WTC11 (cell line): ENCODE results near the gene PKIG. TPM values are rescaled to one million over a fixed set of nuclear protein-coding genes. Genes with fewer than 3 reads are reported as not detected.

ENCODE experiments used
- ATAC-seq: fragments of 200-7000 bp; cut with Tn5 transposase; 2 replicates; pipeline ENCODE4 v1.10.0; 2021; ENCODE audit warnings: mild to moderate bottlenecking, moderate library complexity
- CTCF ChIA-PET: fragments of 300-600 bp; sonication (Branson Sonifier 250); formaldehyde crosslinking; loops from one replicate; lab custom pipeline; 2021; ENCODE audit warnings: antibody characterized with exemption; lab: Charles Lee
- POLR2A ChIA-PET: fragments of 350-600 bp; sonication (Branson Sonifier 250); formaldehyde crosslinking; loops from one replicate; lab custom pipeline; 2021; ENCODE audit warnings: antibody characterized with exemption; lab: Charles Lee
- DNase-seq: peaks from one replicate; pipeline ENCODE4 v3.0.0; 2021; ENCODE audit warnings: low spot score
- H3K27ac Mint-ChIP-seq: 2 replicates; pipeline ENCODE4 v1.8.0; 2021; ENCODE audit warnings: mixed read lengths
- H3K27me3 Mint-ChIP-seq: 2 replicates; pipeline ENCODE4 v1.8.0; 2021; ENCODE audit warnings: low read depth, mild to moderate bottlenecking, moderate library complexity, mixed read lengths
- H3K36me3 Mint-ChIP-seq: 2 replicates; pipeline ENCODE4 v1.8.0; 2021; ENCODE audit warnings: mixed read lengths
- H3K4me1 Mint-ChIP-seq: 2 replicates; pipeline ENCODE4 v1.8.0; 2022; ENCODE audit warnings: mixed read lengths
- H3K4me3 Mint-ChIP-seq: 2 replicates; pipeline ENCODE4 v1.8.0; 2021; ENCODE audit warnings: mild to moderate bottlenecking, moderate library complexity, mixed read lengths
- H3K9me3 Mint-ChIP-seq: 2 replicates; pipeline ENCODE4 v1.8.0; 2021; ENCODE audit warnings: mixed read lengths
- AFF4 ChIP-seq: sonication (generic); formaldehyde crosslinking; IDR thresholded peaks from 2 replicates; pipeline ENCODE4 v1.8.1; 2023; ENCODE audit warnings: mild to moderate bottlenecking, missing genetic modification reagents, borderline replicate concordance
- ATF1 ChIP-seq: sonication (generic); formaldehyde crosslinking; IDR thresholded peaks from 2 replicates; pipeline ENCODE4 v1.8.1; 2023; ENCODE audit warnings: mild to moderate bottlenecking, moderate library complexity, missing genetic modification reagents
- ATF2 ChIP-seq: sonication (generic); formaldehyde crosslinking; IDR thresholded peaks from 2 replicates; pipeline ENCODE4 v1.8.1; 2022; ENCODE audit warnings: low read depth, missing genetic modification reagents, borderline replicate concordance
- ATF6 ChIP-seq: sonication (generic); formaldehyde crosslinking; IDR thresholded peaks from 2 replicates; pipeline ENCODE4 v1.8.1; 2023; ENCODE audit warnings: mild to moderate bottlenecking, missing genetic modification reagents
- CBFB ChIP-seq: sonication (generic); formaldehyde crosslinking; IDR thresholded peaks from 2 replicates; pipeline ENCODE4 v1.8.1; 2022; ENCODE audit warnings: mild to moderate bottlenecking, low read depth, missing genetic modification reagents
- E2F1 ChIP-seq: sonication (generic); formaldehyde crosslinking; IDR thresholded peaks from 2 replicates; pipeline ENCODE4 v1.8.0; 2022; ENCODE audit warnings: mild to moderate bottlenecking, missing genetic modification reagents
- FOXK1 ChIP-seq: sonication (generic); formaldehyde crosslinking; IDR thresholded peaks from 2 replicates; pipeline ENCODE4 v1.8.0; 2022; ENCODE audit warnings: mild to moderate bottlenecking, moderate library complexity, missing genetic modification reagents
- JUN ChIP-seq: sonication (generic); formaldehyde crosslinking; IDR thresholded peaks from 2 replicates; pipeline ENCODE4 v1.8.0; 2023; ENCODE audit warnings: mild to moderate bottlenecking, missing genetic modification reagents
- NFATC4 ChIP-seq: fragments of 250-450 bp; sonication (Bioruptor Pico); IDR thresholded peaks from 2 replicates; pipeline ENCODE4 v1.9.0; 2021; ENCODE audit warnings: mild to moderate bottlenecking
- PRRX2 ChIP-seq: fragments of 250-450 bp; sonication (Bioruptor Pico); IDR thresholded peaks from 2 replicates; pipeline ENCODE4 v1.8.0; 2021; ENCODE audit warnings: mild to moderate bottlenecking
- RELA ChIP-seq: sonication (generic); formaldehyde crosslinking; IDR thresholded peaks from 2 replicates; pipeline ENCODE4 v1.8.1; 2022; ENCODE audit warnings: missing genetic modification reagents, mild to moderate bottlenecking, borderline replicate concordance
- STAT6 ChIP-seq: sonication (generic); formaldehyde crosslinking; conservative IDR thresholded peaks from 2 replicates; pipeline ENCODE4 v1.8.1; 2023; ENCODE audit warnings: mild to moderate bottlenecking, low read depth, missing genetic modification reagents, moderate library complexity
- TEAD1 ChIP-seq: sonication (generic); formaldehyde crosslinking; IDR thresholded peaks from 2 replicates; pipeline ENCODE4 v1.8.0; 2022; ENCODE audit warnings: mild to moderate bottlenecking, missing genetic modification reagents
- ZBTB21 ChIP-seq: sonication (generic); formaldehyde crosslinking; IDR thresholded peaks from 2 replicates; pipeline ENCODE4 v1.8.1; 2023; ENCODE audit warnings: mild to moderate bottlenecking, missing genetic modification reagents, borderline replicate concordance
- ZBTB43 ChIP-seq: sonication (generic); formaldehyde crosslinking; IDR thresholded peaks from 2 replicates; pipeline ENCODE4 v1.8.1; 2023; ENCODE audit warnings: mild to moderate bottlenecking, missing genetic modification reagents
- ZNF263 ChIP-seq: sonication (generic); formaldehyde crosslinking; IDR thresholded peaks from 2 replicates; pipeline ENCODE4 v1.8.1; 2022; ENCODE audit warnings: low read depth, mild to moderate bottlenecking, moderate library complexity, missing genetic modification reagents
- ZNF281 ChIP-seq: sonication (generic); formaldehyde crosslinking; IDR thresholded peaks from 2 replicates; pipeline ENCODE4 v1.8.0; 2023; ENCODE audit warnings: mild to moderate bottlenecking, missing genetic modification reagents
- ZNF423 ChIP-seq: fragments of 250-450 bp; sonication (Bioruptor Pico); IDR thresholded peaks from 2 replicates; pipeline ENCODE4 v2.1.2; 2022; ENCODE audit warnings: mild to moderate bottlenecking, moderate library complexity
- ZSCAN18 ChIP-seq: fragments of 250-450 bp; sonication (Bioruptor Pico); IDR thresholded peaks from 2 replicates; pipeline ENCODE4 v2.1.2; 2022; ENCODE audit warnings: mild to moderate bottlenecking, moderate library complexity
- total RNA-seq: library from RNA; stranded (reverse); gene quantifications from 3 replicates; pipeline ENCODE4 v1.2.3, GENCODE V29; 2021

The PKIG gene
- total RNA-seq, 1 experiment from 2014 or later: 22.7 TPM

GRCh38 chr20:44626278-44626677 is 43.9 kb downstream of the PKIG start (continued):
- TF ChIP-seq AFF4 (CRISPR knock-in tag) (no peak), ATF6 (CRISPR knock-in tag) (no peak), ATF2 (CRISPR knock-in tag) (no peak), ZNF423 (CRISPR knock-in tag) (no peak), FOXK1 (CRISPR knock-in tag) (no peak), CBFB (CRISPR knock-in tag) (no peak), E2F1 (no peak)

- H3K27me3 Mint-ChIP-seq: peaks cover 30% of the 10 kb centered on the region
- H3K4me1 Mint-ChIP-seq: peaks cover 9% of the 10 kb centered on the region
- no peak overlapping the region for H3K27ac Mint-ChIP-seq
- H3K9me3 Mint-ChIP-seq: no peaks in the 10 kb centered on the region
- H3K36me3 Mint-ChIP-seq: peaks cover 20% of the 10 kb centered on the region
- ChIA-PET CTCF (interaction anchor here (1.1 kb wide), 1 partner anchor 15 kb away, joined by 4 read pairs; no protein-coding TSS in a partner anchor), POLR2A (no interaction called here)
- DNase-seq: no peak
- no peak overlapping the region for H3K4me3 Mint-ChIP-seq
- no peak for ATAC-seq
- TF ChIP-seq ZBTB43 (no peak), PRRX2 (CRISPR knock-in tag) (no peak), ZSCAN18 (CRISPR knock-in tag) (no peak), ZNF281 (CRISPR knock-in tag) (no peak), NFATC4 (CRISPR knock-in tag) (no peak), ATF1 (CRISPR knock-in tag) (no peak), STAT6 (no peak), JUN (no peak), ZNF263 (CRISPR knock-in tag) (no peak), RELA (CRISPR knock-in tag) (no peak), ZBTB21 (no peak), TEAD1 (CRISPR knock-in tag) (no peak)
Observed at GRCh38 chr20:44627364-44628010, 45.1 kb downstream of the PKIG start.
